ENCODE data around the gene FIBP. TPM values are rescaled to one million over a fixed set of nuclear protein-coding genes. Genes with fewer than 3 reads are reported as not detected.

Gene FIBP
- total and polyA plus RNA-seq, 10 of the 15 experiments (the other 5 are each of a cell fraction or from before 2014, with no cell fraction given), result 65.1 to 182 (median 94.6) TPM

GRCh38 chr11:65937766-65938165 lies 49.5 kb upstream of the FIBP start:
- DNase-seq (ENCODE audit: low read depth, low spot score) (no peak), FAIRE-seq (no peak), ATAC-seq (no peak)
- no peak overlapping the region for H3K4me2 ChIP-seq (ENCODE audit: control insufficient read depth, insufficient read depth)
- H3K27ac ChIP-seq (ENCODE audit: control insufficient read depth, insufficient read depth), result no peak overlapping the region
- in situ Hi-C loops (cut with MboI), result no loop called here
- intact Hi-C loops (cut with micrococcal nuclease; ENCODE audit: unreplicated experiment), result no loop called here
- no peak overlapping the region for H3K4me3 ChIP-seq
- ChIA-PET CTCF (no interaction called here), POLR2A (interaction anchor here (1.7 kb wide), 1 partner anchor 9 kb away, joined by 6 read pairs; no protein-coding TSS in a partner anchor), SMC1A (ENCODE audit: uncharacterized antibody, unreplicated experiment) (no interaction called here), RAD21 (ENCODE audit: unreplicated experiment) (no interaction called here)
- no peak overlapping the region for H2AFZ ChIP-seq (ENCODE audit: control insufficient read depth, low read depth, low read length)
- WGBS (ENCODE audit: insufficient coverage, insufficient replicate concordance, low lambda C conversion rate, missing lambda C conversion rate), result 56% methylated on average over 4 of the region's 4 CpGs
- no TSS peak for BruUV-seq (replicated peaks)
- no peaks in the 10 kb centered on the region for H3K9me3 ChIP-seq (replicated peaks; ENCODE audit: control insufficient read depth, insufficient read depth, low read length)
- TF ChIP-seq FOXK2 (IDR thresholded peaks at IDR 0.05) (no peak), GABPA (IDR thresholded peaks at IDR 0.05; ENCODE audit: low read depth) (no peak), TCF12 (IDR thresholded peaks at IDR 0.05; ENCODE audit: low read depth, low read length) (no peak), USF1 (IDR thresholded peaks at IDR 0.05; ENCODE audit: borderline replicate concordance, extremely low read length, insufficient read depth, low read depth, low read length) (no peak), RBBP5 (conservative IDR thresholded peaks at IDR 0.05) (no peak), SMAD1 (IDR thresholded peaks at IDR 0.05; ENCODE audit: low read depth, partially characterized antibody) (no peak), MTA2 (IDR thresholded peaks at IDR 0.05; ENCODE audit: low read depth) (no peak), ZBTB40 (IDR thresholded peaks at IDR 0.05; ENCODE audit: borderline replicate concordance) (no peak), PKNOX1 (IDR thresholded peaks at IDR 0.05) (no peak)
- H3K36me3 ChIP-seq (ENCODE audit: control insufficient read depth in 2 of 2, insufficient read depth in 2 of 2, low read length in 1 of 2), result no peaks in the 10 kb centered on the region
- H3K9ac ChIP-seq (ENCODE audit: control insufficient read depth, insufficient read depth, low read length), result no peak overlapping the region
- H3K27me3 ChIP-seq (replicated peaks in 1 of 2; ENCODE audit: control insufficient read depth in 2 of 2, insufficient read depth in 2 of 2, low read length in 1 of 2), result no peaks in the 10 kb centered on the region
- no peaks in the 10 kb centered on the region for H4K20me1 ChIP-seq (ENCODE audit: control insufficient read depth, insufficient read depth)
- peaks cover 8% of the 10 kb centered on the region for H3K4me1 ChIP-seq (ENCODE audit: control insufficient read depth, insufficient read depth, low read length)
- H3K79me2 ChIP-seq (ENCODE audit: control insufficient read depth, insufficient read depth, low read length), result no peaks in the 10 kb centered on the region

All from GM12878 (cell line).